Progenitor cell of endocrine pancreas (in vitro differentiated cells): ENCODE measurements around the gene TPM1. TPM values are rescaled to one million over a fixed set of nuclear protein-coding genes. Genes with fewer than 3 reads are reported as not detected.
"Not testable (repeated sequence)": the region's sequence is repeated elsewhere in the genome, so short reads cannot be mapped to it uniquely, and the experiment has no call there.

Experiments
- DNase-seq: peaks from one replicate; pipeline ENCODE4 v3.0.0; 2021; ENCODE audit warnings: low spot score; ENCODE audit not compliant: unreplicated experiment
- H3K27ac Mint-ChIP-seq: 2 replicates; pipeline ENCODE4 v1.8.0; 2021; ENCODE audit warnings: mild to moderate bottlenecking, moderate library complexity, mixed read lengths
- H3K27me3 Mint-ChIP-seq: 2 replicates; pipeline ENCODE4 v1.8.0; 2021; ENCODE audit warnings: mixed read lengths
- H3K36me3 Mint-ChIP-seq: 2 replicates; pipeline ENCODE4 v1.8.0; 2022; ENCODE audit warnings: mixed read lengths; ENCODE audit not compliant: insufficient read depth
- H3K4me1 Mint-ChIP-seq: 2 replicates; pipeline ENCODE4 v1.8.0; 2021; ENCODE audit warnings: low read depth, mixed read lengths
- H3K4me3 Mint-ChIP-seq: 2 replicates; pipeline ENCODE4 v1.8.0; 2021; ENCODE audit warnings: low read depth, mild to moderate bottlenecking, moderate library complexity, mixed read lengths
- H3K9me3 Mint-ChIP-seq: 2 replicates; pipeline ENCODE4 v1.8.0; 2021; ENCODE audit warnings: low read depth, mixed read lengths
- CTCF ChIP-seq: fragments of 200-600 bp; sonication (generic); IDR thresholded peaks from one replicate; pipeline ENCODE4 v1.5.0; 2021; ENCODE audit warnings: antibody characterized with exemption, mild to moderate bottlenecking; ENCODE audit not compliant: unreplicated experiment
- total RNA-seq: library from RNA; stranded (reverse); gene quantifications from 2 replicates; pipeline ENCODE4 v1.2.1, GENCODE V29; 2021

Gene TPM1
- total RNA-seq, 1 donor from 2014 or later: 284 TPM

DNA sequence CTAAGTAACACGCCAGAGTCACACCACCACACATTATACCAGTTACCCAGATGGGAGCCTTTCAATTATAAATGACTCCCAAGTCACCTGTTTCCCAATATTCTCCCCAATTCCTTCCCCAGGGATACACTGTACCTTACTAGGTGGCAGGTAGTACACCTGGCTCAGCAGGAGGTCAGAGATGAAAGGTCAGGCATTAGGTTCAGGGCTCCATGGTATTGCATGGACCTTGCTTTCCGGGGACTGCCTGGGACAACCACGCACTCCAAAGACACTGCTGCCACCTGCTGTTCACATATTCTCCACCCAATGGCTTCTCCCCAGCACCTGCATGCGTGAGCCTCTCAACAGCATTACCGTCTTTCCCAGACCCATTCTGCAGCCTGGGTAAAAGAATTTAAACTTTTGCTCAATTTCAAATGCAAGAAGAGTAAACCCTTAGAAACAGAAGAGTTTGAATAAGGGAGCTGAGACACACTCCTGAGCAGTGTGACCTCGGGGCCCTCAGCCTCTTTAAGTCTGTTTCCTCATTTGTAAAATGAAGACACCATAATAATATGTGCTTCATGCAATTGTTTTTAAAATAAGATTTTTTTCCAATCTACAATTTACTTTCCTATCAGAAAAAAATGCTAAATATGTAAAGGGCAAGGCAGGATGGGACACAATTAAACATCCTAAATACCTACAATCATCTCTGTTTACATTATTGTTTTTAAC lies 51.1 kb downstream of the TPM1 start:
- no peaks in the 10 kb centered on the region for H3K27me3 Mint-ChIP-seq
- H3K9me3 Mint-ChIP-seq: no peaks in the 10 kb centered on the region
- peak; percentile 65 for DNase-seq
- no peaks in the 10 kb centered on the region for H3K36me3 Mint-ChIP-seq
- H3K27ac Mint-ChIP-seq: no peak overlapping the region
- H3K4me3 Mint-ChIP-seq: no peak overlapping the region
- peak; percentile 88 for TF ChIP-seq CTCF
- peaks cover 7% of the 10 kb centered on the region for H3K4me1 Mint-ChIP-seq

DNA sequence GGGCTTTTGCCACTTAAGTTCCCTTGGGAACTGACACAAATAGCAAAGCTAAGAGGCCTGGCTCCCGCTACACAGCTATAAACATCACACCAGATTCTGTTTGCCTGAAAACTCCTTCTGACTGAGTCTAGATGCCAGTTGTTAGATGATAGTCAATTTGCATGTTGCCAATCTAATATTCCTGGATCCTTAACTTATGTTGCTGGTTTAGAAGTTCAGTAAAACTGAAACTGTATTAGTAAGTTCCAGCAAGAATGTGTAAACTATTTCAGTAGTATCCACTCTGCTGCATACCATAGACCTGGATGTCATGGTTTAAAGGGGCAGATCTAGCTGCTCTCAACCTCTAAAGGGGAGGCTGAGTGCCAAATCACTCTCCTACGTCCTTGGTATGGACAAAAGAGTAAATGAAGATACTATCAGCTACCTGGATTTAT lies 52.0 kb downstream of the TPM1 start:
- Mint-ChIP-seq H3K9me3 (peaks cover under 1% of the 10 kb centered on the region), H3K4me1 (peaks cover 1% of the 10 kb centered on the region), H3K27me3 (no peaks in the 10 kb centered on the region), H3K27ac (no peak overlapping the region), H3K4me3 (no peak overlapping the region), H3K36me3 (no peaks in the 10 kb centered on the region)
- no peak for TF ChIP-seq CTCF
- DNase-seq: no peak

- Mint-ChIP-seq H3K9me3 (peaks cover 3% of the 10 kb centered on the region), H3K4me3 (no peak overlapping the region), H3K4me1 (no peaks in the 10 kb centered on the region), H3K36me3 (no peaks in the 10 kb centered on the region), H3K27me3 (no peaks in the 10 kb centered on the region), H3K27ac (no peak overlapping the region)
- no peak for TF ChIP-seq CTCF
- DNase-seq: no peak
These were observed 53.6 kb downstream of the TPM1 start for GRCh38 chr15:63096178-63096577.

- H3K4me3 Mint-ChIP-seq, H3K36me3 Mint-ChIP-seq, H3K27ac Mint-ChIP-seq, H3K4me1 Mint-ChIP-seq, H3K9me3 Mint-ChIP-seq, DNase-seq, H3K27me3 Mint-ChIP-seq: not testable (repeated sequence)
These were observed 56.4 kb downstream of the TPM1 start for GRCh38 chr15:63098901-63099300.

DNA sequence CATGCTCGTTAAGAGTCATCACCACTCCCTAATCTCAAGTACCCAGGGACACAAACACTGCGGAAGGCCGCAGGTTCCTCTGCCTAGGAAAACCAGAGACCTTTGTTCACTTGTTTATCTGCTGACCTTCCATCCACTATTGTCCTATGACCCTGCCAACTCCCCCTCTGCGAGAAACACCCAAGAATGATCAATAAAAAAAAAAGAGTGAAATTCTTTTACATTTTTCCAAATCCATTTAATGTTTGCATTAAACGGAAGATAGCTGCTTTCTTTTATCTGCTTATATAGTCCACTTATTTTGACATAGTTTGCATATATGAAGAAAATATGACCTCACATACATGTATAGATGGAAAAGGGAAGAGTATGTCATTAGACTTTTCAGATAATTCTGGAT lies 57.0 kb downstream of the TPM1 start:
- H3K36me3 Mint-ChIP-seq, DNase-seq, H3K27me3 Mint-ChIP-seq, H3K4me3 Mint-ChIP-seq, H3K27ac Mint-ChIP-seq, H3K9me3 Mint-ChIP-seq, H3K4me1 Mint-ChIP-seq: not testable (repeated sequence)

DNA sequence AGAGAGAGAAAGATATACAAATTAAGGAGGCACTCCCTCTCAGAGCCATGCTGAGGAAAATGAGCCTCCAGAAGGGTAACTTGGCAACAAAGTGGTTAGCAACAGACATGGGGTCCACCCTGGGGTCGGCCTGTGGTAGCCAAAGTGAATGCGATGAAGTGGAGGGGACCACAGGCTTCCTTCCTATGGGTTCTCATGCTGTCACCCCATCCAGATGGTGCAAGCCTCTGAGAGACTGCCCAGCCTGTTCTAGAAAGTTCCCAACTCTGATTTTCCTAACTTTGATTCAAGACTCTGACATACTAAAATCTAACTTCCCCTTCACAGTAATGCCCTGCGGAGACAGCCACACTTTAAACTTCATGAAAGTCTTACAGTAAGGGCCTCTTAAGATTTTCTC lies 60.9 kb downstream of the TPM1 start:
- no peak for TF ChIP-seq CTCF
- no peak for DNase-seq
- peaks cover 3% of the 10 kb centered on the region for H3K9me3 Mint-ChIP-seq
- H3K36me3 Mint-ChIP-seq: no peaks in the 10 kb centered on the region
- H3K4me3 Mint-ChIP-seq: no peak overlapping the region
- H3K4me1 Mint-ChIP-seq: no peaks in the 10 kb centered on the region
- no peaks in the 10 kb centered on the region for H3K27me3 Mint-ChIP-seq
- no peak overlapping the region for H3K27ac Mint-ChIP-seq
